Measurements from ENCODE around the gene TTLL8. TPM values are rescaled to one million over a fixed set of nuclear protein-coding genes. Genes with fewer than 3 reads are reported as not detected.

TTLL8 gene
- total RNA-seq, 1 donor from 2014 or later, result not detected

DNA sequence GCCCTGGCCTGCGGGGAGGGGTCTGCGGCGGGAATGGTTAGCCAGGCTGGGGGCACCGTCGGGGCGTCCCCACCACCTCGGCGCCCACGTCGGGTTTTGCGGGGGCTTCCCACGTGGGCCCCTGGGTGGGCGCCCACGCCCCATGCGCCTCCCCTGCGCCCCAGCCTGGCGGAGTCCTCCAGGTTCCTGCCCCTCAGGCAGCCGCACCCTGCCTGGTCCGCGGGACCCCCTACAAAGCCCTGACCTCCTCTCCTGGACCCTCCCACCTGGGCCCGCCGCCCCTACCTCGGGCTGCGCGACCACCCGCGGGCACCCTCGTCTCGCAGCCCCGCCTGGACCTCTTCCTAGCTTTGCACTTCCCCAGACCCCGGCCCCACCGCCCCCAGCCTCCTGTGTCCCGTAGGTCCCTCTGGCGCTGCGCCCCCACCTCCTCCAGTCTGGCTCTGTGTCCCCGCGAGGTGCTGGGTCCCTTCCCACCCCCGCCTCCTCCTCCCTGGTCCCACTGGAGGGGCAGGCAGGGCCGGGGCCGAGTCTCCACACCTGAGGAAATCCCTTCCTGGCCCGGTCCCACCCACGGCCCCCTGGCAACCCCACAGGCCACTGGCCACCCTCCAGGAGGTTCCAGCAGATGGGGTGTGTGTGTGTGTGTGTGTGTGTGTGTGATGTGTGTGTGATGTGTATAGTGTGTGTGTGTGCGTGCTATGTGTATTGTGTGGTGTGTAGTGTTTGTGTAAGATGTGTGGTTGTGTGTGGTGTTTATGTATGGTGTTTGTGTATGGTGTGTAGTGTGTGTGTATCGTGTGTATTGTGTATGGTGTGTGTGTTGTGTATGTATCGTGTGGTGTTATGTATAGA, 85.7 kb downstream of the TTLL8 start:
- H3K27ac ChIP-seq (ENCODE audit: low read depth, low read length), result no peak overlapping the region
- H3K4me3 ChIP-seq (ENCODE audit: low read length in 3 of 3), result no peak overlapping the region
- no peaks in the 10 kb centered on the region for H3K9me3 ChIP-seq (ENCODE audit: control insufficient read depth in 3 of 3, low read length in 3 of 3)
- no peaks in the 10 kb centered on the region for H3K27me3 ChIP-seq (ENCODE audit: control insufficient read depth in 3 of 3, insufficient read depth in 3 of 3, low read length in 3 of 3)
- H3K9ac ChIP-seq (ENCODE audit: low read depth in 1 of 3, low read length in 3 of 3), result peak overlapping the region in 1 of 3 donors; percentile 80
- peaks cover 22 to 50% (median 40%) of the 10 kb centered on the region in 3 donors for H3K4me1 ChIP-seq (ENCODE audit: control insufficient read depth in 3 of 3, insufficient read depth in 3 of 3, low read length in 3 of 3)
- H3K36me3 ChIP-seq (ENCODE audit: control insufficient read depth in 3 of 3, insufficient read depth in 3 of 3, low read length in 3 of 3), result no peaks in the 10 kb centered on the region

DNA sequence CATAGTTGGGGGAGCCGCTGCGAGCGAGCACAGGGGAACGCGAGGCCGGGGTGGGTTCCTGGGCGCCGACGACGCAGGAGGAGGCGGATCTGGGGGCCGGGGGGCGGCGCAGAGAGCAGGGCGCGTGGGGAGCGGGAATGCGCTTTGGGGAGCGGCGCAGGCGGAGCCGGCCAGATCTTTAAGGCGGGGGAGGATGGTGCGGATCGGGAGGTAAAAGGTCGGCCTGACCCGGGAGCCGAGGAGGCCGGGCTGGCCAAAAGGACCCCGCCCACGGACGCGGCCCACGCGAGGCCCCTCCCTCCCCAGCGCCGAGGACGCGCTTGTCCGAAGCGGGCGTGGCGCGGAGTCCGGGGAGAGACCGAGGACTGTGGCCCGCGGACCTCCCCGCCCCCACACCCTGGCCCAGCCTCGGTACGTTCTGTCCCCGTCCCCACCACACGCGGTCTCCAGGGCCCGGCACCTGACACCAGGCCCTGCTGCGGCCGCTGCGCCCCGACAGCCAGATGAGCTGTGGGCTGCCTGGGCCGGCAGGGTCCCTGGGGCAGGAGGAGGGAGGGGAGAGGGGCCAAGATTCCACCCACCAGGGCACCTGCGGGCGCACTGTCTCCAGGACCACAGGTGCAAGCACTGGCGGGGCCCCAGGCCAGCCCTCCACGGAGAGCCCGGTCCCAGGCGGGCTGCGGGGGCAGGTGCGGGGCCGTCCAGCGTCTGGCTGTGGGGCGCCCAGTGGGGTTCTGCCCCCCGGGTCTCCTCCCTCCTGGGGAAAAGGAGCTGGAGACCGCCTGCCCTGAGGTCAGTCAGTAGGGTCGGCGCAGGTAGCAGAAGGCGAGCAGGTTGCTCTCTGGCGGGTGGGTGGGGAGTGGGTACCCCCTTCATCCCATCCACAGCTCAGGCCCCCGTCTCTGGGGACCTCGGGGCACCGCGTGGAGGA, 86.6 kb downstream of the TTLL8 start:
- no peaks in the 10 kb centered on the region for H3K36me3 ChIP-seq (ENCODE audit: control insufficient read depth in 3 of 3, insufficient read depth in 3 of 3, low read length in 3 of 3)
- peaks cover 31 to 59% (median 48%) of the 10 kb centered on the region in 3 donors for H3K4me1 ChIP-seq (ENCODE audit: control insufficient read depth in 3 of 3, insufficient read depth in 3 of 3, low read length in 3 of 3)
- H3K9me3 ChIP-seq (ENCODE audit: control insufficient read depth in 3 of 3, low read length in 3 of 3), result no peaks in the 10 kb centered on the region
- peak overlapping the region; percentile 79 for H3K27ac ChIP-seq (ENCODE audit: low read depth, low read length)
- H3K9ac ChIP-seq (ENCODE audit: low read depth in 1 of 3, low read length in 3 of 3), result peak overlapping the region in 2 of 3 donors; percentile 57 to 80
- no peaks in the 10 kb centered on the region for H3K27me3 ChIP-seq (ENCODE audit: control insufficient read depth in 3 of 3, insufficient read depth in 3 of 3, low read length in 3 of 3)
- peak overlapping the region in 2 of 3 donors; percentile 47 to 67 for H3K4me3 ChIP-seq (ENCODE audit: low read length in 3 of 3)

DNA sequence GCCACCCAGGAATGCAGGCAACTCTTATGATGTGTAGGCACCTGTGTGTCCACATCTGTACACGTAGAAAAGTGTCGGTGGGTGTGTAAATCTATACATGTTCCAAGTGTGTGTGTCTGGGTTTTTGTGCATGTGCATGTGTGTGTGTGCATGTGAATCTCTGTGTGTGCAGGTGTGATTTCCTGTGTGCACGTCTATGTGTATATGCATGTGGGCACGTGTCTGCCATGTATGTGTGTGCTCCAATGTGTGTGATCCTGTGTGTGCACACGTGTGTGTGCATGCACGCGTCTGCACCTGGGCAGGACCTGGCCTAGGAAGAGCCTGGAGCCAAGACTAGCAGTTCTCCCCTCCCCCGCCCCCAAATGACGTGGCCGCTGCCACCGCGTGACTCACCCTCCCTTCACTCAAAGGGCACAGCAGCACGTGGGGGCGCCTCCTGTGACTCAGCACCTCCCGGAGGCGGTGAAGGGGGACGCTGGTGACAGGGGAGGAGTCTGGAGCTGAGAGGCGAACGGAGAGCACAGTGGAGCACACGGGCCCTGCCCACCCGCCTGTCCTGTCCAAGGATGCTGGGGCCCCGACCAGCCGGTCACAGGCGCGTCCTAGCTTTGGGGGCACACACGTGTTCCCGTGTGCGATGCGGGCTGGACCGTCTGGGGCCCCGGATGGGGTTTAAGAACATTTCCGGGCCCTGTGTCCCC, 87.4 kb downstream of the TTLL8 start:
- Histone ChIP-seq H3K4me1 (ENCODE audit: control insufficient read depth in 3 of 3, insufficient read depth in 3 of 3, low read length in 3 of 3) (peaks cover 35 to 66% (median 55%) of the 10 kb centered on the region in 3 donors), H3K27me3 (ENCODE audit: control insufficient read depth in 3 of 3, insufficient read depth in 3 of 3, low read length in 3 of 3) (no peaks in the 10 kb centered on the region), H3K9ac (ENCODE audit: low read depth in 1 of 3, low read length in 3 of 3) (peak overlapping the region in 2 of 3 donors; percentile 57 to 80), H3K36me3 (ENCODE audit: control insufficient read depth in 3 of 3, insufficient read depth in 3 of 3, low read length in 3 of 3) (no peaks in the 10 kb centered on the region), H3K4me3 (ENCODE audit: low read length in 3 of 3) (peak overlapping the region in 2 of 3 donors; percentile 47 to 67), H3K9me3 (ENCODE audit: control insufficient read depth in 3 of 3, low read length in 3 of 3) (no peaks in the 10 kb centered on the region), H3K27ac (ENCODE audit: low read depth, low read length) (peak overlapping the region; percentile 79)

DNA sequence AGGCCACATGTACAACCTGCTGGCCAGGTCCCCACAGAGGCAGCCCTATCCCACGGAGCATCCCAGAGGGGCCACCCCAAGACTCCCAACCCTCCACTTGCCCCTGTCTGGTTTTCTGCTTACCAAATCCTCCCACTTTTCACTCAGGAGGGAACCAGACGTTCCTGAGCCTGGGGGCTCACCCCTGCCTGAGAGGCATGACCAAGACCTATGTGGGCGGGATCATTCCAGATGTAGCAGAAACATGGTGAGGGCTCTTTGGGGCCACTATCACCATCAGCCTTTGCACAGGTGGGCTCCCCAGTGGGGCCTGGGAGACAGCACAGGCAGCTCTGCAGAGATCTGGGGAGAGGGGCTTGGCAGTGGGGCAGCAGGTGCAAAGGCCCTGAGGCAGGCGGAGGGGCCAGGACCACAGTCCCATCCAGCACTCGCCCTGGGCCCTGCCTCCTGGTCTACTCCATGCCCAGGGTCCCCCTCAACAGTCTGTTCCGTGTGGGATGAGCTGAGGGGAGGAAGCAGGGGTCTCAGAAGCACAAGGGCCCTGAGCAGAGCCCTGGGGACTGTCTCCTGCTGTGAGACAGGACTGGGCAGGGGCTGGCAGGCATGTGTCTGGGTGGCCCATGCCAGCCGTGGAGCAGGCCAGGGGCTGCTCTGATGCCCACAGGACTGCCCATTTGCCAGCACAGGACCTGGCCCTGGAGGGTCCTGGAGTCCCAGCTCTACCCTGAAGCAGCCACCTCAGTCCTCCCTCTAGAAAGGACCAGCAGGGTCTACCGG, 88.2 kb downstream of the TTLL8 start:
- Histone ChIP-seq H3K4me3 (ENCODE audit: low read length in 3 of 3) (no peak overlapping the region), H3K27ac (ENCODE audit: low read depth, low read length) (peak overlapping the region; percentile 79), H3K4me1 (ENCODE audit: control insufficient read depth in 3 of 3, insufficient read depth in 3 of 3, low read length in 3 of 3) (peaks cover 42 to 69% (median 62%) of the 10 kb centered on the region in 3 donors), H3K36me3 (ENCODE audit: control insufficient read depth in 3 of 3, insufficient read depth in 3 of 3, low read length in 3 of 3) (peaks cover 0 to 3% (median 0%) of the 10 kb centered on the region in 3 donors), H3K27me3 (ENCODE audit: control insufficient read depth in 3 of 3, insufficient read depth in 3 of 3, low read length in 3 of 3) (no peaks in the 10 kb centered on the region), H3K9ac (ENCODE audit: low read depth in 1 of 3, low read length in 3 of 3) (peak overlapping the region in 2 of 3 donors; percentile 4 to 70), H3K9me3 (ENCODE audit: control insufficient read depth in 3 of 3, low read length in 3 of 3) (no peaks in the 10 kb centered on the region)

DNA sequence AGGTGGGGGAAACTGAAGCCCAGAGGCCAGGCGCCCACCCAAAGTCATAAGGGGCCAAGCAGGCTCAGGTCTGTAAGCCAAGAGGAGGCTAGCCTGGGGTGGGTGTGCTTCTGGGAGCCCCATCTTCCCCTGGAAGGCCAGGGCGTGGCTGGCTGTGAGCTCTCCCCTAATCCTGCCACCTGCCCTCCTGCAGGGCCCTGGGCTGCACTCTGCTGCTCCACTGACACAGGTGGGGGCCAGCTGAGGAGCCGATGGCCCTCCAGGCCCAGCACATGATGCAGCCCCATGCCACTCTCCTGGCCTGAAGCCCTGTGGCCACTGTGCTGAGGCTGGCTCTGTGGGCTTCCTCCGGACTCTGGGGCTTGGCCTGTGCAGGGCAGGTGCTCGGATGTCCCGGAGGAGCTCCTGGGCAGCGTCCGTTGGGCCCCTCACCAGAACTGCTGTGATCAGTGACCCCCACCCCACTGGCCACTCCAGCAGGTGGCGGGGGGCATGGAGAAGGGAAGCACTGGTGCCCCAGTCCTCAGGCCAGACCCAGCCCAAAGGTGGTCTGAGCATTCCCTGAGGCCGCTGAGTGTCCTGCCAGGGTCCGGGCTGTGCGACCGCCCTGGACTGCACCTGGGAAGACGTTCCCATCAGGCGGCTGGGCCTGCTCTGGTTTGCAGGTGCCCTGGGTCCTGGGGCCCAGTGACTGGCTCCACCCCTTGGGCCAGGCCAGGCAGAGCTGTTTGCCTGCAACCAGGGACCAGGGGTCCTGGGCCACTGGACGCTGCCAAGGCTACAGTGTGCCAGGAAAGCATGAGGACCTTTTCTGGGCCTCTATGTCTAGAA, 89.1 kb downstream of the TTLL8 start:
- Histone ChIP-seq H3K9ac (ENCODE audit: low read depth in 1 of 3, low read length in 3 of 3) (peak overlapping the region in 1 of 3 donors; percentile 69), H3K9me3 (ENCODE audit: control insufficient read depth in 3 of 3, low read length in 3 of 3) (no peaks in the 10 kb centered on the region), H3K36me3 (ENCODE audit: control insufficient read depth in 3 of 3, insufficient read depth in 3 of 3, low read length in 3 of 3) (peaks cover 3 to 8% (median 5%) of the 10 kb centered on the region in 3 donors), H3K27ac (ENCODE audit: low read depth, low read length) (peak overlapping the region; percentile 90), H3K4me3 (ENCODE audit: low read length in 3 of 3) (no peak overlapping the region), H3K27me3 (ENCODE audit: control insufficient read depth in 3 of 3, insufficient read depth in 3 of 3, low read length in 3 of 3) (no peaks in the 10 kb centered on the region), H3K4me1 (ENCODE audit: control insufficient read depth in 3 of 3, insufficient read depth in 3 of 3, low read length in 3 of 3) (peaks cover 50 to 78% (median 71%) of the 10 kb centered on the region in 3 donors)

Other genes starting within 250 kb of the TTLL8 start
- 27.1 TPM for gene BRD1, start 230.4 kb downstream of the TTLL8 start, total RNA-seq
- gene ZBED4, start 204.5 kb downstream of the TTLL8 start, total RNA-seq, result 8.4 TPM
- 9.9 TPM for gene ALG12, start 139.9 kb downstream of the TTLL8 start, total RNA-seq
- gene CRELD2, start 139.7 kb downstream of the TTLL8 start, total RNA-seq, result 13.0 TPM
- gene PIM3, start 97.5 kb downstream of the TTLL8 start, total RNA-seq, result 14.6 TPM
- not detected for gene IL17REL, start 45.5 kb downstream of the TTLL8 start, total RNA-seq
- gene MLC1, start 27.1 kb upstream of the TTLL8 start, total RNA-seq, result 0.52 TPM
- 2.1 TPM for gene MOV10L1, start 31.7 kb upstream of the TTLL8 start, total RNA-seq
- not detected for gene PANX2, start 112.4 kb upstream of the TTLL8 start, total RNA-seq
- 4.7 TPM for gene TRABD, start 127.6 kb upstream of the TTLL8 start, total RNA-seq
- 4.7 TPM for gene SELENOO, start 142.7 kb upstream of the TTLL8 start, total RNA-seq
- gene TUBGCP6, start 186.7 kb upstream of the TTLL8 start, total RNA-seq, result 17.2 TPM
- 8.9 TPM for gene HDAC10, start 193.0 kb upstream of the TTLL8 start, total RNA-seq
- 18.8 TPM for gene MAPK12, start 203.4 kb upstream of the TTLL8 start, total RNA-seq
- 3.1 TPM for gene MAPK11, start 212.1 kb upstream of the TTLL8 start, total RNA-seq
- 48.5 TPM for gene PLXNB2, start 249.3 kb upstream of the TTLL8 start, total RNA-seq